Measurements from ENCODE around the gene ARRDC5.

- no peak for TF ChIP-seq POLR2A (IDR thresholded peaks at IDR 0.05)
- TF ChIP-seq, protein P1, sequence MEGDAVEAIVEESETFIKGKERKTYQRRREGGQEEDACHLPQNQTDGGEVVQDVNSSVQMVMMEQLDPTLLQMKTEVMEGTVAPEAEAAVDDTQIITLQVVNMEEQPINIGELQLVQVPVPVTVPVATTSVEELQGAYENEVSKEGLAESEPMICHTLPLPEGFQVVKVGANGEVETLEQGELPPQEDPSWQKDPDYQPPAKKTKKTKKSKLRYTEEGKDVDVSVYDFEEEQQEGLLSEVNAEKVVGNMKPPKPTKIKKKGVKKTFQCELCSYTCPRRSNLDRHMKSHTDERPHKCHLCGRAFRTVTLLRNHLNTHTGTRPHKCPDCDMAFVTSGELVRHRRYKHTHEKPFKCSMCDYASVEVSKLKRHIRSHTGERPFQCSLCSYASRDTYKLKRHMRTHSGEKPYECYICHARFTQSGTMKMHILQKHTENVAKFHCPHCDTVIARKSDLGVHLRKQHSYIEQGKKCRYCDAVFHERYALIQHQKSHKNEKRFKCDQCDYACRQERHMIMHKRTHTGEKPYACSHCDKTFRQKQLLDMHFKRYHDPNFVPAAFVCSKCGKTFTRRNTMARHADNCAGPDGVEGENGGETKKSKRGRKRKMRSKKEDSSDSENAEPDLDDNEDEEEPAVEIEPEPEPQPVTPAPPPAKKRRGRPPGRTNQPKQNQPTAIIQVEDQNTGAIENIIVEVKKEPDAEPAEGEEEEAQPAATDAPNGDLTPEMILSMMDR (IDR thresholded peaks at IDR 0.05): no peak
Measured at GRCh38 chr19:4911314-4911713, 8.6 kb upstream of the ARRDC5 start.
